ENCODE results near the gene LPAR3. TPM values are rescaled to one million over a fixed set of nuclear protein-coding genes. Genes with fewer than 3 reads are reported as not detected.

LPAR3 gene
- polyA plus RNA-seq, 1 of the 3 experiments (the other 2 are of a cell fraction) = 0.08 TPM

DNA sequence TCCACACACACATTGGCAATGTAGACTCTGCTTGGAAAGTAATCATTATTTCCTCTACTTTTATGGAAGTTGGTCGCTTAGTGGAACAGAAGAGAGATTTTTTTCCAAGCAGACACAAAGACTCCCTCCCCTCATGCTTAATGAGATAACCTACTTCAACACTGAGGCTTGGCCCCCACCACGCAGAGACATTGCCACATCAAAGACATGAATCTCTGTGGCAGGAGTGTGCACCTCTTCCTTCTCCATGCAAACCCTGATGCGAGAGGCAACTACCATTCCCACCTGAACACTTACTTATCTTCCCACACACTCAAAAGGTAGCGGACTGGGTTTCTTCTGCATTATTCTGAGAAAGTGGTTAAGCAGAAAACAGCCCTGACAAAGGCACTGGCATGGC, 37.3 kb upstream of the LPAR3 start:
- H3K79me2 ChIP-seq (ENCODE audit: insufficient read depth) = no peaks in the 10 kb centered on the region
- H3K27ac ChIP-seq (ENCODE audit: low read depth in 2 of 2, low read length in 1 of 2) = no peak overlapping the region
- H3K4me2 ChIP-seq = no peak overlapping the region
- 48% methylated on average over 4 of the region's 4 CpGs for WGBS (ENCODE audit: low lambda C conversion rate)
- H2AFZ ChIP-seq (ENCODE audit: low read depth) = no peak overlapping the region
- H4K20me1 ChIP-seq (ENCODE audit: insufficient read depth) = no peaks in the 10 kb centered on the region
- no peaks in the 10 kb centered on the region for H3K36me3 ChIP-seq (replicated peaks in 1 of 2; ENCODE audit: control insufficient read depth in 1 of 2, insufficient read depth in 2 of 2, low read length in 1 of 2)
- TF ChIP-seq, protein P1, sequence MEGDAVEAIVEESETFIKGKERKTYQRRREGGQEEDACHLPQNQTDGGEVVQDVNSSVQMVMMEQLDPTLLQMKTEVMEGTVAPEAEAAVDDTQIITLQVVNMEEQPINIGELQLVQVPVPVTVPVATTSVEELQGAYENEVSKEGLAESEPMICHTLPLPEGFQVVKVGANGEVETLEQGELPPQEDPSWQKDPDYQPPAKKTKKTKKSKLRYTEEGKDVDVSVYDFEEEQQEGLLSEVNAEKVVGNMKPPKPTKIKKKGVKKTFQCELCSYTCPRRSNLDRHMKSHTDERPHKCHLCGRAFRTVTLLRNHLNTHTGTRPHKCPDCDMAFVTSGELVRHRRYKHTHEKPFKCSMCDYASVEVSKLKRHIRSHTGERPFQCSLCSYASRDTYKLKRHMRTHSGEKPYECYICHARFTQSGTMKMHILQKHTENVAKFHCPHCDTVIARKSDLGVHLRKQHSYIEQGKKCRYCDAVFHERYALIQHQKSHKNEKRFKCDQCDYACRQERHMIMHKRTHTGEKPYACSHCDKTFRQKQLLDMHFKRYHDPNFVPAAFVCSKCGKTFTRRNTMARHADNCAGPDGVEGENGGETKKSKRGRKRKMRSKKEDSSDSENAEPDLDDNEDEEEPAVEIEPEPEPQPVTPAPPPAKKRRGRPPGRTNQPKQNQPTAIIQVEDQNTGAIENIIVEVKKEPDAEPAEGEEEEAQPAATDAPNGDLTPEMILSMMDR (IDR thresholded peaks at IDR 0.05) = no peak
- TF ChIP-seq TCF12 (IDR thresholded peaks at IDR 0.05) (no peak), EP300 (IDR thresholded peaks at IDR 0.05; ENCODE audit: borderline replicate concordance in 1 of 2, low read depth in 1 of 2, low read length in 1 of 2) (no peak), EZH2phosphoT487 (IDR thresholded peaks at IDR 0.05; ENCODE audit: borderline replicate concordance, low read depth) (no peak)
- TF ChIP-seq, protein P2, sequence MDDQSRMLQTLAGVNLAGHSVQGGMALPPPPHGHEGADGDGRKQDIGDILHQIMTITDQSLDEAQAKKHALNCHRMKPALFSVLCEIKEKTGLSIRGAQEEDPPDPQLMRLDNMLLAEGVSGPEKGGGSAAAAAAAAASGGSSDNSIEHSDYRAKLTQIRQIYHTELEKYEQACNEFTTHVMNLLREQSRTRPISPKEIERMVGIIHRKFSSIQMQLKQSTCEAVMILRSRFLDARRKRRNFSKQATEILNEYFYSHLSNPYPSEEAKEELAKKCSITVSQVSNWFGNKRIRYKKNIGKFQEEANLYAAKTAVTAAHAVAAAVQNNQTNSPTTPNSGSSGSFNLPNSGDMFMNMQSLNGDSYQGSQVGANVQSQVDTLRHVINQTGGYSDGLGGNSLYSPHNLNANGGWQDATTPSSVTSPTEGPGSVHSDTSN (IDR thresholded peaks at IDR 0.05) = no peak
- TF ChIP-seq, protein P3, sequence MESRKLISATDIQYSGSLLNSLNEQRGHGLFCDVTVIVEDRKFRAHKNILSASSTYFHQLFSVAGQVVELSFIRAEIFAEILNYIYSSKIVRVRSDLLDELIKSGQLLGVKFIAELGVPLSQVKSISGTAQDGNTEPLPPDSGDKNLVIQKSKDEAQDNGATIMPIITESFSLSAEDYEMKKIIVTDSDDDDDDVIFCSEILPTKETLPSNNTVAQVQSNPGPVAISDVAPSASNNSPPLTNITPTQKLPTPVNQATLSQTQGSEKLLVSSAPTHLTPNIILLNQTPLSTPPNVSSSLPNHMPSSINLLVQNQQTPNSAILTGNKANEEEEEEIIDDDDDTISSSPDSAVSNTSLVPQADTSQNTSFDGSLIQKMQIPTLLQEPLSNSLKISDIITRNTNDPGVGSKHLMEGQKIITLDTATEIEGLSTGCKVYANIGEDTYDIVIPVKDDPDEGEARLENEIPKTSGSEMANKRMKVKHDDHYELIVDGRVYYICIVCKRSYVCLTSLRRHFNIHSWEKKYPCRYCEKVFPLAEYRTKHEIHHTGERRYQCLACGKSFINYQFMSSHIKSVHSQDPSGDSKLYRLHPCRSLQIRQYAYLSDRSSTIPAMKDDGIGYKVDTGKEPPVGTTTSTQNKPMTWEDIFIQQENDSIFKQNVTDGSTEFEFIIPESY (IDR thresholded peaks at IDR 0.05; ENCODE audit: borderline replicate concordance, low read depth) = no peak
- no peak overlapping the region for H3K9ac ChIP-seq
- no peaks in the 10 kb centered on the region for H3K9me3 ChIP-seq
- H3K9me2 ChIP-seq = no peaks in the 10 kb centered on the region
- DNase-seq = no peak
- H3K27me3 ChIP-seq (ENCODE audit: insufficient read depth) = peaks cover 28% of the 10 kb centered on the region
- POLR2A ChIA-PET = no interaction called here
- H3K4me3 ChIP-seq (ENCODE audit: low read depth in 2 of 2, low read length in 1 of 2) = no peak overlapping the region
- H3K4me1 ChIP-seq (ENCODE audit: control insufficient read depth in 1 of 2, insufficient read depth in 2 of 2, low read depth in 1 of 2, low read length in 1 of 2) = no peaks in the 10 kb centered on the region; a peak in 1 of 4 replicates
- no peaks in the 10 kb centered on the region for H3F3A ChIP-seq (replicated peaks; ENCODE audit: insufficient read depth)
- CTCF ChIA-PET = no interaction called here

DNA sequence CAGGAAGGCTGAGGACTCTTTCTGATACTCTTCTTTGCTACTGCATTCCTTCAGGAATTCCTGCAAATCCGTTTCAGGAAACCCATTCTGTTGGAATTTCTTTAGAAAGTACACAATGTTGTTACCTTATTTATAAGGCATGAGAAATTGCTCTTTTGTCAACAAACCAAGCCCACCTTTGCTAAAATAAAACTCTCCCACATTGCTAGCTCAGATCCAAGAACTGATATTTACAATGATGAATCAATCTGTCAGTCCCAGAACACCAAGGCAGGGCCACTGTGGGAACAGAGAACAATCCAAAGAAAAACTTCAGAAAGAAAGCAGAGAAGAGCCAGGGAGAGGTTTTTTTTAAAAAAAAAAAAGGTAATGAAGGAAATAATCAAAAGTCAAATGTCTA, 36.6 kb upstream of the LPAR3 start:
- Histone ChIP-seq H3K79me2 (ENCODE audit: insufficient read depth) (no peaks in the 10 kb centered on the region), H3K9ac (no peak overlapping the region), H3K27me3 (ENCODE audit: insufficient read depth) (peaks cover 21% of the 10 kb centered on the region), H2AFZ (ENCODE audit: low read depth) (no peak overlapping the region), H3K27ac (ENCODE audit: low read depth in 2 of 2, low read length in 1 of 2) (no peak overlapping the region), H3K4me3 (ENCODE audit: low read depth in 2 of 2, low read length in 1 of 2) (no peak overlapping the region), H3K9me2 (no peaks in the 10 kb centered on the region), H3K9me3 (no peaks in the 10 kb centered on the region), H3K4me2 (no peak overlapping the region), H3K36me3 (replicated peaks in 1 of 2; ENCODE audit: control insufficient read depth in 1 of 2, insufficient read depth in 2 of 2, low read length in 1 of 2) (no peaks in the 10 kb centered on the region), H3K4me1 (ENCODE audit: control insufficient read depth in 1 of 2, insufficient read depth in 2 of 2, low read depth in 1 of 2, low read length in 1 of 2) (no peaks in the 10 kb centered on the region; a peak in 1 of 4 replicates), H4K20me1 (ENCODE audit: insufficient read depth) (no peaks in the 10 kb centered on the region), H3F3A (replicated peaks; ENCODE audit: insufficient read depth) (no peaks in the 10 kb centered on the region)
- no peak for DNase-seq
- TF ChIP-seq YY1 (IDR thresholded peaks at IDR 0.05; ENCODE audit: low read depth) = no peak
- TF ChIP-seq TCF12 (IDR thresholded peaks at IDR 0.05) = no peak
- no peak for TF ChIP-seq RFX5 (IDR thresholded peaks at IDR 0.05; ENCODE audit: low read length)
- TF ChIP-seq, protein P3 (IDR thresholded peaks at IDR 0.05; ENCODE audit: borderline replicate concordance, low read depth) = no peak
- TF ChIP-seq EP300 (IDR thresholded peaks at IDR 0.05; ENCODE audit: borderline replicate concordance in 1 of 2, low read depth in 1 of 2, low read length in 1 of 2) = no peak
- TF ChIP-seq, protein P2 (IDR thresholded peaks at IDR 0.05) = no peak
- TF ChIP-seq JUND (IDR thresholded peaks at IDR 0.05) = no peak
- TF ChIP-seq, protein P4, sequence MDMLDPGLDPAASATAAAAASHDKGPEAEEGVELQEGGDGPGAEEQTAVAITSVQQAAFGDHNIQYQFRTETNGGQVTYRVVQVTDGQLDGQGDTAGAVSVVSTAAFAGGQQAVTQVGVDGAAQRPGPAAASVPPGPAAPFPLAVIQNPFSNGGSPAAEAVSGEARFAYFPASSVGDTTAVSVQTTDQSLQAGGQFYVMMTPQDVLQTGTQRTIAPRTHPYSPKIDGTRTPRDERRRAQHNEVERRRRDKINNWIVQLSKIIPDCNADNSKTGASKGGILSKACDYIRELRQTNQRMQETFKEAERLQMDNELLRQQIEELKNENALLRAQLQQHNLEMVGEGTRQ (IDR thresholded peaks at IDR 0.05; ENCODE audit: borderline replicate concordance, low read depth, low read length) = no peak
- no peak for TF ChIP-seq RXRA (IDR thresholded peaks at IDR 0.05; ENCODE audit: borderline replicate concordance, low read depth)
- TF ChIP-seq SIN3A (IDR thresholded peaks at IDR 0.05; ENCODE audit: borderline replicate concordance, low read depth, low read length) = no peak
- TF ChIP-seq GABPA (IDR thresholded peaks at IDR 0.05; ENCODE audit: low read depth) = no peak
- TF ChIP-seq RCOR1 (IDR thresholded peaks at IDR 0.05; ENCODE audit: low read length) = no peak
- TF ChIP-seq EZH2phosphoT487 (IDR thresholded peaks at IDR 0.05; ENCODE audit: borderline replicate concordance, low read depth) = no peak
- no peak for TF ChIP-seq TAF1 (IDR thresholded peaks at IDR 0.05; ENCODE audit: borderline replicate concordance, low read depth, low read length)
- TF ChIP-seq GATA2 (CRISPR knock-in tag; IDR thresholded peaks at IDR 0.05) = no peak
- WGBS (ENCODE audit: low lambda C conversion rate) = 7% methylated on average over 1 of the region's 1 CpG
- POLR2A ChIA-PET = no interaction called here
- CTCF ChIA-PET = interaction anchor here (0.7 to 1.5 kb wide), 2 partner anchors 10 to 16 kb away, joined by 3 read pairs; no protein-coding TSS in a partner anchor

Data from SK-N-SH (cell line).